HG03521 (cell line): ENCODE results near the gene ITPR1.

Source experiments
- ATAC-seq: cut with Tn5 transposase; IDR thresholded peaks from one replicate; pipeline ENCODE4 v1.9.1; 2021; ENCODE audit warnings: mild to moderate bottlenecking, moderate library complexity; ENCODE audit not compliant: unreplicated experiment

ITPR1 gene

GRCh38 chr3:4736284-4736861, 243.2 kb downstream of the ITPR1 start:
- no peak for ATAC-seq

- ATAC-seq, result no peak
Observed at GRCh38 chr3:4738737-4739274, 245.7 kb downstream of the ITPR1 start.

GRCh38 chr3:4739289-4740236, 246.4 kb downstream of the ITPR1 start:
- no peak for ATAC-seq

DNA sequence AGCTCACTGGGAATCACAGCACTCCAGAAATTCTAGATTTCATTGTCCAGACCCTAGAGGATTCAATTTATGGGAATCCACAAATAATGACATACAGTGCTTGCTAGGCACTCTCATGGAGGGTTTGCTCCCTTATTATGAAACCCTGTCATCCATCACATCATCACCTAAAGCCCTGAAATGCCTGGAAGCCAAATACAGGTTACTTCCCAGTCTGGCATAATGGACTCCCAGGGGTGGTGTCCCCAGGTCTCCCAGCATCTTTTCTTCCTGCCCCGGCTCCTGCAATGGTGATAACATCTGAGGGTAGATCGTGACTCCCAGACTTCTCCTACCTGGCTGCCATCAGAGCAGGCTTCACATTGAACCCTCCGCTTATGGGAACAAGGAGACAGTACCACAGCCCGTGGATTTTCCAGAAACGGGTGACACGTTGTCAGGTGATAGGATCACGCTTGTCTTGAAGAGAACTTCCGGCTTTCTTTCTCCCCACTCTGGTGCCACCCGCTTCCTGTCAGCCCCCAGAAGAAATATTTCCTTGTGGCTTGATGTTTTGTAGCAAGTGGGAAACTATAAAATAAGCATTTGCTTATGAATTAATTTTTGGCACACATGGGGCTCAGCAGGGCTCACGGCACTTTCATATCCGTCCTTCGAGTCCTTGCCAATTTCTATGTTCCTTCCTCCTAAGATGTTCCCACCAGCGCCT, 247.4 kb downstream of the ITPR1 start:
- no peak for ATAC-seq

GRCh38 chr3:4741106-4741403, 247.9 kb downstream of the ITPR1 start:
- no peak for ATAC-seq

- no peak for ATAC-seq
Observed at GRCh38 chr3:4741404-4742307, 248.5 kb downstream of the ITPR1 start.

DNA sequence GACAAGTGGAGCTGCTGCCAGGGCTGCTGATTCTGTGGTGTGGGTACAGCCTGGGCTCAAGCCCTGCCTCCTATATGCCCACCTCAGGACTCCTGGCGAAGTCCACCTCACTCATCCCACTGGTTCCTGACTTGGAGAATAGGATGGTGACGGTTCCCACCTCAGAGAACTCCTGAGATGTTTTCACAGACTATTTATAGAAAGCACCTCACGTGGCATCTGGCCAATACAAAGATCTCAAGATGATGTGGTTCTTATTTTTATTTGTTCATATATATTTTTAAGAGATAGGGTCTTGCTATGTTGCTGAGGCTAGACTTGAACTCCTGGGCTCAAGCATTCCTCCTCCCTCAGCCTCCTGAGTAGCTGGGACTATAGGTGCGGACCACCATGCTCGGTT, 249.2 kb downstream of the ITPR1 start:
- no peak for ATAC-seq

GRCh38 chr3:4743371-4743770, 250.2 kb downstream of the ITPR1 start:
- no peak for ATAC-seq

DNA sequence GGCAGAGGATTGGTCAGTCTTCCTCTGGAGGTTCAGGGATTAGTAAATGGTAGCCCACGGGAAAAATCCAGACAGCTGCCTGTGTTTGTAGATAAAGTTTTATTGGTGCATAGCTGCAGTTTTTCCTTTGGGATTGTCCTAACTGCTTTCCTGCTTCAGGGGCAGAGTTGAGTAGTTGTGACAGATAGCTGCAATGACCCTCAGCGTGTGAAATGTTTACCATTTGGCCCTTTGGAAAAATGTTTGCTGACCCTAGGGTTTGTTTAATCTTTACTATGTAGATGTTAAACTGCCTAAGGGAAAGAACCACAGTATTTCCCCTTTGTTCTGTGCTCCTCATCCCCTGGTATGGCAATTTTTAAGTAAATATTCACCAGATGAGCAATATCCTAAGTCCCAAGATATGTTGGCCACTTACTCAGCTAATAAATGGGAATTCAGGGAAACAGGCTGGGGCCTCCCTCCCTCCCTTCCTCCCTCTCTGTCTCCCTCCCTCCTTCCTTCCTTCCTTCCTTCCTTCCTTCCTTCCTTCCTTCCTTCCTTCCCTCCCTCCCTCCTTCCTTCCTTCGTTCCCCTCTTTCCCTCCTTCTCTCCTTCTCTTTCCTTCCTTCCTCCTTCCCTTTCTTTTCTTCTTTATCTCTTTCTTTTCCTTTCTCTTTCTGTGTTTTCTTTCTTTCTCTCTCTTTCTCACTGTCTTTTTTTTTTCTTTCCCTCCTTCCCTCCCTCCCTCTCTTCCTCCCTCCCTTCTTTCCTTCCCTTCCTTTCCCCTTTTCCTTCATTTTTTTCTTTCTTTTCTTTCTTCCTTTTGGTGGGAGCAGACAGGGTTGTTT, 251.5 kb downstream of the ITPR1 start:
- ATAC-seq, result no peak

GRCh38 chr3:4745235-4745610, 252.1 kb downstream of the ITPR1 start:
- ATAC-seq, result no peak

DNA sequence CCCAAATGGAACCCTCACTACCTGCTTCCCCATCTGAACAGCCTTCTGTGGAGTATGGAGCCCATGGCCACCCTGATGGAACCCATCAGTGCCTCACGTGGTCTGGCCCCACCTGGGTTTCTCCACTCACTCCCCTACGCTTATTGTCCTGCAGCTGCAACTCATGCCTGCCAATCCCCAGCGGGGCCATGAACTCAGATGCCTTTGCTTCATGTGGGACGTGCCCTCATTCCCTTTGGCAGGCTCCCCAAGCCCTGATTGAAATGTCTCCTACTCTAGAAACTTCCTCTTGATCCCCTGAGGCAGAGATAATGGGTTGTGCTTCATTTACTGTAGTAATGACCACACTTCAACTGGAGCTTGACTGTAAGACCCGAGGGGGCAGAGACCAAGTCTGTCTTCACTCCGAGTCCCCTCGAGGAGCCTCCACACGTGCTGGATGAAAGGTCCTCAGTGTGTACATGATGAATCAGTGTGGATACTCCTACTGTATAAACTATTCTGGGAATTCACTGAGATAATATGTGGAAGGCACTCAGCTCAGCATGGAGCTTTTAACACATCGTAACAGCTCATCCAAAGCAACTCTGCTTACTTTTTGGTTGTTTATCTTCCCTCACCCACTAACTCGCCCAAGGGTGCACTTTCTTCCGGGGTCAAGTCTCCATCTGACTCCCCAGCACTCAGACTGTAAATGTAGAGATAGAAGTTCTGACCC, 253.3 kb downstream of the ITPR1 start:
- no peak for ATAC-seq

GRCh38 chr3:4748127-4748526, 255.0 kb downstream of the ITPR1 start:
- no peak for ATAC-seq

- no peak for ATAC-seq
Observed at GRCh38 chr3:4748701-4749378, 255.7 kb downstream of the ITPR1 start.

GRCh38 chr3:4749567-4750002, 256.4 kb downstream of the ITPR1 start:
- ATAC-seq, result no peak

GRCh38 chr3:4750306-4750968, 257.3 kb downstream of the ITPR1 start:
- no peak for ATAC-seq

GRCh38 chr3:4751029-4751501, 257.9 kb downstream of the ITPR1 start:
- no peak for ATAC-seq

GRCh38 chr3:4751502-4752101, 258.5 kb downstream of the ITPR1 start:
- ATAC-seq, result no peak
